Measurements from ENCODE around the gene BACE1. TPM values are rescaled to one million over a fixed set of nuclear protein-coding genes. Genes with fewer than 3 reads are reported as not detected.

Gene BACE1
- total and polyA plus RNA-seq, 2 donors (not counting 3 experiments of a cell fraction or from before 2014, with no cell fraction given), result 28.8 to 29.6 TPM

- no peaks in the 10 kb centered on the region for H3K79me2 ChIP-seq (ENCODE audit: control insufficient read depth, insufficient read depth, low read length)
- no peak overlapping the region for H3K4me3 ChIP-seq (replicated peaks in 1 of 3; ENCODE audit: insufficient read depth in 1 of 3, low read depth in 1 of 3, low read length in 3 of 3)
- H3K27ac ChIP-seq (ENCODE audit: insufficient read depth, low read depth, low read length), result no peak overlapping the region
- ChIA-PET CTCF (interaction anchor here (1.9 kb wide), 1 partner anchor 10 kb away, joined by 4 read pairs; no protein-coding TSS in a partner anchor), POLR2A (no interaction called here)
- no peaks in the 10 kb centered on the region for H3K27me3 ChIP-seq (ENCODE audit: control insufficient read depth in 2 of 2, insufficient read depth in 2 of 2, low read length in 2 of 2)
- no peaks in the 10 kb centered on the region for H3K9me1 ChIP-seq (replicated peaks; ENCODE audit: control insufficient read depth, extremely low read depth, insufficient read depth, low read length)
- H2AFZ ChIP-seq (ENCODE audit: low read depth, low read length), result no peak overlapping the region
- no peaks in the 10 kb centered on the region for H3K4me1 ChIP-seq (ENCODE audit: control insufficient read depth, extremely low read depth, insufficient read depth, low read length)
- no peaks in the 10 kb centered on the region for H3K36me3 ChIP-seq (ENCODE audit: control insufficient read depth in 2 of 2, extremely low read depth in 1 of 2, insufficient read depth in 2 of 2, low read length in 2 of 2)
- no peaks in the 10 kb centered on the region for H3K9me3 ChIP-seq (replicated peaks; ENCODE audit: control insufficient read depth, insufficient read depth, low read length)
- BruUV-seq (replicated peaks), result no TSS peak
- no peak overlapping the region for H3K9ac ChIP-seq (replicated peaks; ENCODE audit: extremely low read depth, insufficient read depth, low read length)
- TF ChIP-seq EZH2 (IDR thresholded peaks at IDR 0.05; ENCODE audit: borderline replicate concordance, low read depth, low read length, severe bottlenecking) (no peak), POLR2AphosphoS5 (IDR thresholded peaks at IDR 0.05; ENCODE audit: insufficient read depth, low read depth, low read length) (no peak), MYC (IDR thresholded peaks at IDR 0.05; ENCODE audit: low read depth, low read length) (no peak), POLR2A (IDR thresholded peaks at IDR 0.05; ENCODE audit: low read depth, low read length) (no peak), CTCF (IDR thresholded peaks at IDR 0.05; ENCODE audit: extremely low read depth in 1 of 2, insufficient read depth in 1 of 2, low read depth in 1 of 2, low read length in 2 of 2) (no peak), GATA2 (IDR thresholded peaks at IDR 0.05; ENCODE audit: insufficient read depth, insufficient read length, low read depth, low read length) (no peak), MAX (IDR thresholded peaks at IDR 0.05; ENCODE audit: insufficient read depth, insufficient read length) (no peak), FOS (IDR thresholded peaks at IDR 0.05; ENCODE audit: borderline replicate concordance, insufficient read depth, low read length) (no peak), JUN (IDR thresholded peaks at IDR 0.05; ENCODE audit: borderline replicate concordance, insufficient read depth, insufficient read length, low read depth) (no peak)
- FAIRE-seq (no peak), DNase-seq (ENCODE audit: low read depth, low spot score) (no peak)
- intact Hi-C loops (cut with micrococcal nuclease), result no loop called here
- dilution Hi-C loops (cut with MboI; ENCODE audit: extremely low pct_ligation_motif_present, low sequenced_read_pairs), result no loop called here
- H3K4me2 ChIP-seq (ENCODE audit: insufficient read depth, low read length), result no peak overlapping the region
- no peaks in the 10 kb centered on the region for H4K20me1 ChIP-seq (replicated peaks; ENCODE audit: control insufficient read depth, extremely low read depth, insufficient read depth, low read length)
Observed at GRCh38 chr11:117271208-117271607, 44.8 kb downstream of the BACE1 start.

Measured in endothelial cell of umbilical vein (primary cell).